Body of pancreas (tissue), 4 donors: ENCODE results near the gene CXCR3.

Source experiments
- POLR2A ChIP-seq, 3 donors: fragments of 450-650 bp; IDR thresholded peaks; one replicate each; pipeline ENCODE4 v1.6.1; 2016; ENCODE audit warnings: antibody characterized with exemption in 3 of 3, mild to moderate bottlenecking in 2 of 3
- TF ChIP-seq, protein P1 (sequence below), 7 experiments: fragments of 450-650 bp in 4 of 7; fragments of 200-600 bp in 3 of 7; sonication (generic) in 3 of 7; IDR thresholded peaks; one replicate each; pipeline ENCODE4 v1.5.1; 2016 to 2019; ENCODE audit warnings: antibody characterized with exemption in 7 of 7

GRCh38 chrX:71666240-71667223 is 48.2 kb upstream of the CXCR3 start:
- TF ChIP-seq, protein P1, sequence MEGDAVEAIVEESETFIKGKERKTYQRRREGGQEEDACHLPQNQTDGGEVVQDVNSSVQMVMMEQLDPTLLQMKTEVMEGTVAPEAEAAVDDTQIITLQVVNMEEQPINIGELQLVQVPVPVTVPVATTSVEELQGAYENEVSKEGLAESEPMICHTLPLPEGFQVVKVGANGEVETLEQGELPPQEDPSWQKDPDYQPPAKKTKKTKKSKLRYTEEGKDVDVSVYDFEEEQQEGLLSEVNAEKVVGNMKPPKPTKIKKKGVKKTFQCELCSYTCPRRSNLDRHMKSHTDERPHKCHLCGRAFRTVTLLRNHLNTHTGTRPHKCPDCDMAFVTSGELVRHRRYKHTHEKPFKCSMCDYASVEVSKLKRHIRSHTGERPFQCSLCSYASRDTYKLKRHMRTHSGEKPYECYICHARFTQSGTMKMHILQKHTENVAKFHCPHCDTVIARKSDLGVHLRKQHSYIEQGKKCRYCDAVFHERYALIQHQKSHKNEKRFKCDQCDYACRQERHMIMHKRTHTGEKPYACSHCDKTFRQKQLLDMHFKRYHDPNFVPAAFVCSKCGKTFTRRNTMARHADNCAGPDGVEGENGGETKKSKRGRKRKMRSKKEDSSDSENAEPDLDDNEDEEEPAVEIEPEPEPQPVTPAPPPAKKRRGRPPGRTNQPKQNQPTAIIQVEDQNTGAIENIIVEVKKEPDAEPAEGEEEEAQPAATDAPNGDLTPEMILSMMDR (IDR thresholded peaks at IDR 0.05): no peak
- no peak for TF ChIP-seq POLR2A (IDR thresholded peaks at IDR 0.05)
